ENCODE results near the gene CLDND2. TPM values are rescaled to one million over a fixed set of nuclear protein-coding genes. Genes with fewer than 3 reads are reported as not detected.

The CLDND2 gene
- total and polyA plus RNA-seq, 2 of the 8 experiments (the other 6 are each of a cell fraction or from before 2014, with no cell fraction given), result 0.21 to 0.56 TPM

GRCh38 chr19:51361239-51361638 lies 7.6 kb downstream of the CLDND2 start:
- peaks cover 0 to 9% (median 4%) of the 10 kb centered on the region in 4 experiments for H3K4me1 ChIP-seq (replicated peaks in 1 of 4; ENCODE audit: control insufficient read depth in 3 of 4, insufficient read depth in 4 of 4, low read length in 3 of 4)
- 87% methylated on average over 13 of the region's 13 CpGs; no CpG with 5 or more reads in 1 of the 2 experiments for WGBS, 2 experiments (ENCODE audit: extremely low coverage in 1 of 2, insufficient coverage in 1 of 2, insufficient read length in 1 of 2, insufficient replicate concordance in 2 of 2, low coverage in 1 of 2, low lambda C conversion rate in 2 of 2, missing lambda C conversion rate in 1 of 2)
- H2BK5ac ChIP-seq (ENCODE audit: low read depth, low read length), result no peak overlapping the region
- no peak overlapping the region for H3K4me3 ChIP-seq (ENCODE audit: extremely low read depth in 1 of 4, insufficient read depth in 2 of 4, low read depth in 3 of 4, low read length in 4 of 4)
- DNase-seq (ENCODE audit: low read depth in 1 of 2, low spot score in 2 of 2) (no peak), FAIRE-seq (no peak)
- H2BK20ac ChIP-seq (ENCODE audit: low read length), result no peak overlapping the region
- no peak overlapping the region for H3K23ac ChIP-seq (ENCODE audit: insufficient read length)
- H3K36me3 ChIP-seq (ENCODE audit: control insufficient read depth in 2 of 4, insufficient read depth in 4 of 4, low read length in 3 of 4), result no peaks in the 10 kb centered on the region
- H4K20me1 ChIP-seq (replicated peaks in 1 of 2; ENCODE audit: control insufficient read depth in 1 of 2, insufficient read depth in 2 of 2, low read length in 2 of 2), result no peaks in the 10 kb centered on the region
- peaks cover 4% of the 10 kb centered on the region for H3K23me2 ChIP-seq (ENCODE audit: low read depth, low read length)
- H2BK15ac ChIP-seq (ENCODE audit: low read length), result no peak overlapping the region
- no peak overlapping the region for H3K9ac ChIP-seq (replicated peaks in 1 of 4; ENCODE audit: extremely low read depth in 1 of 4, low read depth in 3 of 4, low read length in 3 of 4)
- no peak overlapping the region for H4K5ac ChIP-seq (ENCODE audit: insufficient read length, low read depth, low read length)
- no peak overlapping the region for H3K27ac ChIP-seq (ENCODE audit: low read depth, low read length)
- no peak overlapping the region for H4K91ac ChIP-seq (replicated peaks; ENCODE audit: insufficient read length, low read length)
- no peak overlapping the region for H2BK12ac ChIP-seq (ENCODE audit: low read depth, low read length)
- H3K27me3 ChIP-seq (replicated peaks in 1 of 4; ENCODE audit: control insufficient read depth in 3 of 4, extremely low read depth in 1 of 4, insufficient read depth in 3 of 4, low read length in 3 of 4), result no peaks in the 10 kb centered on the region
- no peak overlapping the region for H3K14ac ChIP-seq (ENCODE audit: insufficient read length)
- no peaks in the 10 kb centered on the region for H3K79me2 ChIP-seq (ENCODE audit: control insufficient read depth in 1 of 2, insufficient read depth in 2 of 2, low read length in 2 of 2)
- H3K4ac ChIP-seq (replicated peaks; ENCODE audit: insufficient read length, low read depth, low read length), result no peak overlapping the region
- H2BK120ac ChIP-seq (replicated peaks; ENCODE audit: low read depth, low read length), result no peak overlapping the region
- H2AFZ ChIP-seq (ENCODE audit: low read length), result no peak overlapping the region
- no peak overlapping the region for H3K56ac ChIP-seq (replicated peaks; ENCODE audit: insufficient read length, low read depth, low read length)
- no peak overlapping the region for H4K8ac ChIP-seq (ENCODE audit: extremely low read depth, insufficient read depth, low read length)
- no peaks in the 10 kb centered on the region for H3K9me3 ChIP-seq (ENCODE audit: insufficient read depth in 2 of 2, low read depth in 1 of 2, low read length in 1 of 2)
- POLR2A ChIA-PET (ENCODE audit: partially characterized antibody), result no interaction called here
- no peak overlapping the region for H3K4me2 ChIP-seq (ENCODE audit: insufficient read depth in 1 of 2, low read depth in 2 of 2, low read length in 2 of 2)
- no peak overlapping the region for H2AK5ac ChIP-seq (ENCODE audit: low read depth, low read length)
- no peaks in the 10 kb centered on the region for H3K79me1 ChIP-seq (ENCODE audit: low read depth, low read length)
- CTCF ChIA-PET (ENCODE audit: partially characterized antibody), result no interaction called here
- H3K18ac ChIP-seq (ENCODE audit: extremely low read depth, low read length), result no peak overlapping the region
- no peak for TF ChIP-seq GABPA (IDR thresholded peaks at IDR 0.05; ENCODE audit: borderline replicate concordance, insufficient read depth, low read length)
- TF ChIP-seq CBX5 (IDR thresholded peaks at IDR 0.05; ENCODE audit: low read depth, low read length), result no peak
- no peak for TF ChIP-seq TBP (IDR thresholded peaks at IDR 0.05; ENCODE audit: low read depth, low read length)
- no peak for TF ChIP-seq POLR2AphosphoS5 (IDR thresholded peaks at IDR 0.05; ENCODE audit: low read depth, low read length)
- no peak for TF ChIP-seq MAFK (IDR thresholded peaks at IDR 0.05; ENCODE audit: low read depth, low read length)
- no peak for TF ChIP-seq FOSL1 (IDR thresholded peaks at IDR 0.05; ENCODE audit: insufficient read depth, low read depth, low read length)
- TF ChIP-seq, protein P1, sequence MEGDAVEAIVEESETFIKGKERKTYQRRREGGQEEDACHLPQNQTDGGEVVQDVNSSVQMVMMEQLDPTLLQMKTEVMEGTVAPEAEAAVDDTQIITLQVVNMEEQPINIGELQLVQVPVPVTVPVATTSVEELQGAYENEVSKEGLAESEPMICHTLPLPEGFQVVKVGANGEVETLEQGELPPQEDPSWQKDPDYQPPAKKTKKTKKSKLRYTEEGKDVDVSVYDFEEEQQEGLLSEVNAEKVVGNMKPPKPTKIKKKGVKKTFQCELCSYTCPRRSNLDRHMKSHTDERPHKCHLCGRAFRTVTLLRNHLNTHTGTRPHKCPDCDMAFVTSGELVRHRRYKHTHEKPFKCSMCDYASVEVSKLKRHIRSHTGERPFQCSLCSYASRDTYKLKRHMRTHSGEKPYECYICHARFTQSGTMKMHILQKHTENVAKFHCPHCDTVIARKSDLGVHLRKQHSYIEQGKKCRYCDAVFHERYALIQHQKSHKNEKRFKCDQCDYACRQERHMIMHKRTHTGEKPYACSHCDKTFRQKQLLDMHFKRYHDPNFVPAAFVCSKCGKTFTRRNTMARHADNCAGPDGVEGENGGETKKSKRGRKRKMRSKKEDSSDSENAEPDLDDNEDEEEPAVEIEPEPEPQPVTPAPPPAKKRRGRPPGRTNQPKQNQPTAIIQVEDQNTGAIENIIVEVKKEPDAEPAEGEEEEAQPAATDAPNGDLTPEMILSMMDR (IDR thresholded peaks at IDR 0.05; ENCODE audit: control extremely low read depth in 1 of 3, insufficient read depth in 1 of 3, low read depth in 1 of 3, low read length in 3 of 3), result no peak
- TF ChIP-seq SRF (IDR thresholded peaks at IDR 0.05; ENCODE audit: low read depth, low read length), result no peak
- TF ChIP-seq, protein P2, sequence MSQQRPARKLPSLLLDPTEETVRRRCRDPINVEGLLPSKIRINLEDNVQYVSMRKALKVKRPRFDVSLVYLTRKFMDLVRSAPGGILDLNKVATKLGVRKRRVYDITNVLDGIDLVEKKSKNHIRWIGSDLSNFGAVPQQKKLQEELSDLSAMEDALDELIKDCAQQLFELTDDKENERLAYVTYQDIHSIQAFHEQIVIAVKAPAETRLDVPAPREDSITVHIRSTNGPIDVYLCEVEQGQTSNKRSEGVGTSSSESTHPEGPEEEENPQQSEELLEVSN (IDR thresholded peaks at IDR 0.05), result no peak
- TF ChIP-seq CEBPB (IDR thresholded peaks at IDR 0.05; ENCODE audit: low read depth, low read length), result no peak
- TF ChIP-seq CHD2 (IDR thresholded peaks at IDR 0.05; ENCODE audit: low read length), result no peak
- no peak for TF ChIP-seq BCL11A (IDR thresholded peaks at IDR 0.05; ENCODE audit: low read depth in 2 of 2, low read length in 2 of 2)
- no peak for TF ChIP-seq NRF1 (IDR thresholded peaks at IDR 0.05; ENCODE audit: low read depth, low read length)

Measured in H1 (cell line).